Measurements from ENCODE around the gene CCDC91. TPM values are rescaled to one million over a fixed set of nuclear protein-coding genes. Genes with fewer than 3 reads are reported as not detected.
"Not testable (repeated sequence)": the region's sequence is repeated elsewhere in the genome, so short reads cannot be mapped to it uniquely, and the experiment has no call there.

CCDC91 gene
- total RNA-seq, 1 donor from 2014 or later: 12.0 TPM

- no peaks in the 10 kb centered on the region for H3K4me1 Mint-ChIP-seq
- H3K27me3 Mint-ChIP-seq: no peaks in the 10 kb centered on the region
- peaks cover 9% of the 10 kb centered on the region for H3K36me3 Mint-ChIP-seq (ENCODE audit: low read depth)
- DNase-seq: no peak
- no peak overlapping the region for H3K27ac Mint-ChIP-seq
- intact Hi-C loops (cut with micrococcal nuclease): no loop called here
- no peaks in the 10 kb centered on the region for H3K9me3 Mint-ChIP-seq
- no peak overlapping the region for H3K4me3 Mint-ChIP-seq
These were observed 269.2 kb downstream of the CCDC91 start for GRCh38 chr12:28459481-28459880.

- Mint-ChIP-seq H3K36me3 (ENCODE audit: low read depth) (peaks cover 9% of the 10 kb centered on the region), H3K4me1 (no peaks in the 10 kb centered on the region), H3K9me3 (no peaks in the 10 kb centered on the region), H3K27ac (no peak overlapping the region), H3K4me3 (no peak overlapping the region), H3K27me3 (no peaks in the 10 kb centered on the region)
- intact Hi-C loops (cut with micrococcal nuclease): no loop called here
- no peak for DNase-seq
These were observed 270.3 kb downstream of the CCDC91 start for GRCh38 chr12:28460420-28461130.

- Mint-ChIP-seq H3K4me1 (no peaks in the 10 kb centered on the region), H3K27ac (no peak overlapping the region), H3K27me3 (no peaks in the 10 kb centered on the region), H3K4me3 (no peak overlapping the region), H3K36me3 (ENCODE audit: low read depth) (peaks cover 9% of the 10 kb centered on the region), H3K9me3 (no peaks in the 10 kb centered on the region)
- intact Hi-C loops (cut with micrococcal nuclease): no loop called here
- no peak for DNase-seq
These were observed 273.1 kb downstream of the CCDC91 start for GRCh38 chr12:28463396-28463795.

- H3K27me3 Mint-ChIP-seq; H3K4me3 Mint-ChIP-seq; H3K36me3 Mint-ChIP-seq (ENCODE audit: low read depth); intact Hi-C loops (cut with micrococcal nuclease); H3K27ac Mint-ChIP-seq; H3K9me3 Mint-ChIP-seq; DNase-seq; H3K4me1 Mint-ChIP-seq: not testable (repeated sequence)
These were observed 281.5 kb downstream of the CCDC91 start for GRCh38 chr12:28471762-28472161.

GRCh38 chr12:28476206-28476605, 285.9 kb downstream of the CCDC91 start:
- not testable (repeated sequence) for H3K27ac Mint-ChIP-seq

GRCh38 chr12:28479097-28479496, 288.8 kb downstream of the CCDC91 start:
- intact Hi-C loops (cut with micrococcal nuclease); H3K27ac Mint-ChIP-seq; DNase-seq; H3K4me3 Mint-ChIP-seq; H3K36me3 Mint-ChIP-seq (ENCODE audit: low read depth); H3K27me3 Mint-ChIP-seq; H3K4me1 Mint-ChIP-seq: not testable (repeated sequence)
- H3K9me3 Mint-ChIP-seq: peaks cover 14% of the 10 kb centered on the region

More at GRCh38 chr12:28476206-28476605, 285.9 kb downstream of the CCDC91 start:
- DNase-seq; H3K27me3 Mint-ChIP-seq; H3K36me3 Mint-ChIP-seq (ENCODE audit: low read depth); H3K4me3 Mint-ChIP-seq; H3K4me1 Mint-ChIP-seq; intact Hi-C loops (cut with micrococcal nuclease): not testable (repeated sequence)
- H3K9me3 Mint-ChIP-seq: peaks cover 14% of the 10 kb centered on the region

- Mint-ChIP-seq H3K27me3 (no peaks in the 10 kb centered on the region), H3K36me3 (ENCODE audit: low read depth) (peaks cover 4% of the 10 kb centered on the region), H3K4me1 (no peaks in the 10 kb centered on the region), H3K9me3 (peaks cover 14% of the 10 kb centered on the region), H3K4me3 (no peak overlapping the region), H3K27ac (no peak overlapping the region)
- no peak for DNase-seq
- intact Hi-C loops (cut with micrococcal nuclease): no loop called here
These were observed 289.4 kb downstream of the CCDC91 start for GRCh38 chr12:28479683-28480082.

- no peak overlapping the region for H3K4me3 Mint-ChIP-seq
- intact Hi-C loops (cut with micrococcal nuclease): no loop called here
- no peaks in the 10 kb centered on the region for H3K27me3 Mint-ChIP-seq
- DNase-seq: no peak
- H3K4me1 Mint-ChIP-seq: no peaks in the 10 kb centered on the region
- H3K36me3 Mint-ChIP-seq (ENCODE audit: low read depth): no peaks in the 10 kb centered on the region
- peaks cover under 1% of the 10 kb centered on the region for H3K9me3 Mint-ChIP-seq
- H3K27ac Mint-ChIP-seq: no peak overlapping the region
These were observed 293.9 kb downstream of the CCDC91 start for GRCh38 chr12:28484156-28484555.

GRCh38 chr12:28486521-28486920, 296.3 kb downstream of the CCDC91 start:
- DNase-seq: no peak
- H3K9me3 Mint-ChIP-seq: no peaks in the 10 kb centered on the region
- H3K36me3 Mint-ChIP-seq (ENCODE audit: low read depth): no peaks in the 10 kb centered on the region
- no peak overlapping the region for H3K27ac Mint-ChIP-seq
- intact Hi-C loops (cut with micrococcal nuclease): no loop called here
- no peaks in the 10 kb centered on the region for H3K27me3 Mint-ChIP-seq
- H3K4me1 Mint-ChIP-seq: no peaks in the 10 kb centered on the region
- no peak overlapping the region for H3K4me3 Mint-ChIP-seq

GRCh38 chr12:28489246-28489645, 299.0 kb downstream of the CCDC91 start:
- Mint-ChIP-seq H3K4me3 (no peak overlapping the region), H3K4me1 (no peaks in the 10 kb centered on the region), H3K27ac (no peak overlapping the region), H3K9me3 (no peaks in the 10 kb centered on the region), H3K36me3 (ENCODE audit: low read depth) (no peaks in the 10 kb centered on the region), H3K27me3 (no peaks in the 10 kb centered on the region)
- DNase-seq: no peak
- intact Hi-C loops (cut with micrococcal nuclease): no loop called here

GRCh38 chr12:28497889-28498411, 307.7 kb downstream of the CCDC91 start:
- DNase-seq: no peak
- H3K4me3 Mint-ChIP-seq: no peak overlapping the region
- H3K27me3 Mint-ChIP-seq: no peaks in the 10 kb centered on the region
- no peaks in the 10 kb centered on the region for H3K36me3 Mint-ChIP-seq (ENCODE audit: low read depth)
- intact Hi-C loops (cut with micrococcal nuclease): loop anchor here (1.0 to 10.0 kb wide), 4 partner anchors 54 to 676 kb away; partner anchors contain the start of gene CCDC91
- peaks cover 9% of the 10 kb centered on the region for H3K4me1 Mint-ChIP-seq
- H3K27ac Mint-ChIP-seq: peak overlapping the region; percentile 7
- H3K9me3 Mint-ChIP-seq: peaks cover 4% of the 10 kb centered on the region

- no peak overlapping the region for H3K4me3 Mint-ChIP-seq
- H3K9me3 Mint-ChIP-seq: peaks cover 4% of the 10 kb centered on the region
- intact Hi-C loops (cut with micrococcal nuclease): loop anchor here (1.0 to 10.0 kb wide), 4 partner anchors 53 to 677 kb away; partner anchors contain the start of gene CCDC91
- H3K4me1 Mint-ChIP-seq: peaks cover 9% of the 10 kb centered on the region
- H3K36me3 Mint-ChIP-seq (ENCODE audit: low read depth): no peaks in the 10 kb centered on the region
- H3K27me3 Mint-ChIP-seq: no peaks in the 10 kb centered on the region
- no peak for DNase-seq
- H3K27ac Mint-ChIP-seq: no peak overlapping the region
These were observed 308.6 kb downstream of the CCDC91 start for GRCh38 chr12:28498850-28499249.

- Mint-ChIP-seq H3K27ac (no peak overlapping the region), H3K27me3 (no peaks in the 10 kb centered on the region), H3K9me3 (peaks cover 4% of the 10 kb centered on the region), H3K4me1 (peaks cover 9% of the 10 kb centered on the region), H3K36me3 (ENCODE audit: low read depth) (no peaks in the 10 kb centered on the region), H3K4me3 (no peak overlapping the region)
- no peak for DNase-seq
- intact Hi-C loops (cut with micrococcal nuclease): no loop called here
These were observed 310.2 kb downstream of the CCDC91 start for GRCh38 chr12:28500373-28501024.

- H3K4me3 Mint-ChIP-seq: no peak overlapping the region
- no peaks in the 10 kb centered on the region for H3K4me1 Mint-ChIP-seq
- intact Hi-C loops (cut with micrococcal nuclease): no loop called here
- H3K27me3 Mint-ChIP-seq: no peaks in the 10 kb centered on the region
- DNase-seq: no peak
- H3K36me3 Mint-ChIP-seq (ENCODE audit: low read depth): no peaks in the 10 kb centered on the region
- H3K9me3 Mint-ChIP-seq: peaks cover 9% of the 10 kb centered on the region
- H3K27ac Mint-ChIP-seq: no peak overlapping the region
These were observed 316.0 kb downstream of the CCDC91 start for GRCh38 chr12:28506271-28506670.

Data from activated CD4-positive, alpha-beta T cell treated with anti-CD3 and anti-CD28 coated beads, Interleukin-2, amount 10 ng/mL, durations not matched to agents 24 days and 14 days (primary cell).